ENCODE results near the gene UBASH3B. TPM values are rescaled to one million over a fixed set of nuclear protein-coding genes. Genes with fewer than 3 reads are reported as not detected.

The UBASH3B gene
- total and polyA plus RNA-seq, 7 donors, result 1.4 to 17.5 (median 8.5) TPM

DNA sequence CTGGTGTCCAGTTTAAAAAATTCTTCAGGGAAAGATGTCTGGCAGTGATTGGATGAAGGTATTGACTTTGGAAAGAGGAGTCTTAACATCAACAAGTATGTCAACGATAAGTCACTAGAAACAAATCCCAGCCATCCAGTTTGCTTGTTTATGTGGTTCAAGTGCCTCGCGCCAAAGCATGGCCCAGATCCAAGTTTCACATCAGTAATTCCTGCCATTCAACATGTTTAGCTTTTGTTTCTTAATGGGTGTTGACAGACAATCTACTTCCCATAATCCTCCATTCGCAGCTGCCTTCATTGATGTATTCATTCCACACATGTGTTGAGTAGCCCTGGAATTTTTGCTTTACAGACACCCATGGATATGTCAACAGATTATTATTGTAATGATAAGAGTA is 77.8 kb downstream of the UBASH3B start:
- WGBS, 3 donors, result 48 to 68% (median 55%) methylated on average over 4 of the region's 4 CpGs
- Histone ChIP-seq H3K4me1 (no peaks in the 10 kb centered on the region), H3K27ac (no peak overlapping the region), H3K36me3 (ENCODE audit: insufficient read depth in 1 of 2, low read depth in 1 of 2) (no peaks in the 10 kb centered on the region), H3K9me3 (no peaks in the 10 kb centered on the region), H3K4me3 (no peak overlapping the region), H3K27me3 (ENCODE audit: insufficient read depth in 3 of 3, low read length in 2 of 3) (peaks cover 0 to 3% (median 1%) of the 10 kb centered on the region in 3 donors)
- ATAC-seq (no peak), DNase-seq (peak in 1 of 2 donors; percentile 22)
- intact Hi-C loops (cut with DNase I), result no loop called here
- TF ChIP-seq, protein P1, sequence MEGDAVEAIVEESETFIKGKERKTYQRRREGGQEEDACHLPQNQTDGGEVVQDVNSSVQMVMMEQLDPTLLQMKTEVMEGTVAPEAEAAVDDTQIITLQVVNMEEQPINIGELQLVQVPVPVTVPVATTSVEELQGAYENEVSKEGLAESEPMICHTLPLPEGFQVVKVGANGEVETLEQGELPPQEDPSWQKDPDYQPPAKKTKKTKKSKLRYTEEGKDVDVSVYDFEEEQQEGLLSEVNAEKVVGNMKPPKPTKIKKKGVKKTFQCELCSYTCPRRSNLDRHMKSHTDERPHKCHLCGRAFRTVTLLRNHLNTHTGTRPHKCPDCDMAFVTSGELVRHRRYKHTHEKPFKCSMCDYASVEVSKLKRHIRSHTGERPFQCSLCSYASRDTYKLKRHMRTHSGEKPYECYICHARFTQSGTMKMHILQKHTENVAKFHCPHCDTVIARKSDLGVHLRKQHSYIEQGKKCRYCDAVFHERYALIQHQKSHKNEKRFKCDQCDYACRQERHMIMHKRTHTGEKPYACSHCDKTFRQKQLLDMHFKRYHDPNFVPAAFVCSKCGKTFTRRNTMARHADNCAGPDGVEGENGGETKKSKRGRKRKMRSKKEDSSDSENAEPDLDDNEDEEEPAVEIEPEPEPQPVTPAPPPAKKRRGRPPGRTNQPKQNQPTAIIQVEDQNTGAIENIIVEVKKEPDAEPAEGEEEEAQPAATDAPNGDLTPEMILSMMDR (IDR thresholded peaks at IDR 0.05), result no peak

DNA sequence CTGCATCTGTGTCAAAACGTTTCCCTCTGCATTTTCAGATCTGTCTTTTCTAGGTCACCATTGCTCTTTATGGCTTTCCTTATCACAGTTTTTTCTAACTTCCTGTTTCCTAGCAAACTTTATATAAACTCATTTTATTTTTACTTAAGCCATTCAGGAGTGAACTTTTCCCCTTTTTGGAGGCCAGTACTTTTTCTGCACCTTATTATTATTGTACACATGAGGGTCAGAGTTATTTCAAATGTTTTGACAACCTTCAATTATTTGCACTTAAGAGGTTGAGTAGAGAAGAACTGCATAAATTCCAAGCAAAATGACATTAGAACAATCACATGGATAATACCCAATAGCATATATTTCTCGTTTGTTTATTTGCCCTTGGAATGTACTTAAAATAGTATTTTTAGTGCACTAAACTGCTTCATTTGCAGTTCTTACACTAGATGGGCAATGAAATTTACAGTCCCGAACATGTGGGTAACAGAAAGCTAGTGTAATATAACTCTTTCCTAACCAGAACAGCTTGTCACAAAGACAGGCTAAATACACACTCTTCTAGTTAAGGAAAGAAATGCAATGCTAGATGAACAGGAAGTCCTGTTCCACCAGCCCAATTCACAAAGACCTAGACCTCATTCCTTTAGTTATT is 79.5 kb downstream of the UBASH3B start:
- Histone ChIP-seq H3K9me3 (no peaks in the 10 kb centered on the region), H3K4me3 (no peak overlapping the region), H3K36me3 (ENCODE audit: insufficient read depth in 1 of 2, low read depth in 1 of 2) (no peaks in the 10 kb centered on the region), H3K27me3 (ENCODE audit: insufficient read depth in 3 of 3, low read length in 2 of 3) (peaks cover 0 to 3% (median 0%) of the 10 kb centered on the region in 3 donors), H3K4me1 (no peaks in the 10 kb centered on the region), H3K27ac (no peak overlapping the region)
- 41 to 46% (median 43%) methylated on average over 3 of the region's 3 CpGs for WGBS, 3 donors
- DNase-seq (no peak), ATAC-seq (no peak)
- intact Hi-C loops (cut with DNase I), result no loop called here
- TF ChIP-seq, protein P1 (IDR thresholded peaks at IDR 0.05), result no peak

DNA sequence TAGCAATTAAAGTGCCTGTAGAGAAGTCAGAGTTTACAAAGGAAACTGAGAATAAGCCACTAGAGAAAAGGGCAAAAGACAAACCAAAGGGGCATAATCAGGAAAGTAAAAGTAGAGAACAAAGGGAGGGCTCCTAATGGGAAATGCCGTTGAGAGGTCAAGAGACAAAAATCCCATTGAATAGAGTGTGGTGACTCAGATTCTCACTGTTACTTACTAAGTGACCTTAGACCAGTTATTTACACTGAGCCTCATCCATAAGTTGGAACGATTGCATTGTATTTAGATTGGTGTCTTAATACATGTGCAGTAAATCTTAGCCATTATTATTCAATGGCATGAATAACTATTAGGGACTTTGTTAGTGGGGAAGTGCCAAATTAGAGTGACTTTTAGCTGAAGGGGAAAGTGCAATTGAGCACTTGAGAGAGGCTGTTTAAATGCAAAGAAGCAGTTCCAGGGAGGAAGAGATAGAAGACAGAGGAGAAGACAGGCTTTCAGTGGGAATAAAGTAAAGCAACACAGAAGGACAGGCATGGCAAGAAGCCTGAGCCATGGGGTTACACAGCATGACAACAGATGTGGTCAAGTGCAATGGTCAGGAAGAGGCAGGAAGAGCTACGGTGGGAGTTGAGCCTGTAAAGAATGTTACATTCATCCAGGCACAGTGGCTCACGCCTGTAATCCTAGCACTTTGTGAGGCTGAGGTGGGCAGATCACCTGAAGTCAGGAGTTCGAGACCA is 82.6 kb downstream of the UBASH3B start:
- H3K4me1 ChIP-seq, result no peaks in the 10 kb centered on the region

DNA sequence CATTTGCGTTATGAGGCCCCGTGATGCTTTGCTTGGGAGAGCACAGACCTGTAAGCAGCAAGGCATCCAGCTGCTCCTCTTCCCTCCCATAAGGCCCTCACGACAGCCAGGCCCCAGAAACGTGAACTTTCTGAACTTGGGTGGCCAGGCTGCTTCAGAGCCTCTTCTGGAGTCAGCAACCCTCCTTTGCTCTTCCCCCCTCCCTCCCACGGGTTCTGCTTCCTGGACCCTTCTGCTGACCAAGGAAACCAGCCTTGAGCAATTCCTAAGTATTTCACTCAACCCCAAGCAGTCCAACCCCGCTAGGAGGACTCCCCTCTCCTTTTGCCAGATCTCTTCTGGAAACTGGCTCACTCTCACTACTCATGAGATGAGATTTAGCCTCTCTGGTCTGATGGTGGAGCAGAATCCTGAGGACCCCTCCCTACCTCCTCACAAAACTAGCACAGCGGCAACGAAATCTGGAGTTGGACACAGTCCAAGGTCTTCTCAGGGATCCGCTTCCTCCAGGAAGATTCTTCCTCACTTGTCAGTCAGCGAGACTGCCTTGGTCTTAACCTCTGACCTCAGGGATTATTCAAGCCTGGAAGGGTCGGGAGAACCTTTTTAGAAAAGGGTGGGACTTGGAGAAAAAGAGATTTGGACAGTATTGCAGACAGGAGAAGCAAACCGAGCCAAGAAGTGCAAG is 86.2 kb downstream of the UBASH3B start:
- no peaks in the 10 kb centered on the region for H3K9me3 ChIP-seq
- H3K36me3 ChIP-seq (ENCODE audit: insufficient read depth in 1 of 2, low read depth in 1 of 2), result no peaks in the 10 kb centered on the region
- TF ChIP-seq, protein P1 (IDR thresholded peaks at IDR 0.05), result no peak
- peak in 3 of 4 donors; percentile 58 to 66 (median 65) for ATAC-seq
- intact Hi-C loops (cut with DNase I), result no loop called here
- H3K27ac ChIP-seq, result peak overlapping the region; percentile 9
- no peaks in the 10 kb centered on the region for H3K27me3 ChIP-seq (ENCODE audit: insufficient read depth in 3 of 3, low read length in 2 of 3)
- peak; percentile 56 to 74 for DNase-seq
- no peaks in the 10 kb centered on the region for H3K4me1 ChIP-seq
- 46 to 54% (median 50%) methylated on average over 12 of the region's 12 CpGs for WGBS, 3 donors
- no peak overlapping the region for H3K4me3 ChIP-seq

More for the DNA sequence above, 82.6 kb downstream of the UBASH3B start:
- no peak for ATAC-seq
- Histone ChIP-seq H3K4me3 (no peak overlapping the region), H3K27ac (no peak overlapping the region), H3K9me3 (no peaks in the 10 kb centered on the region), H3K36me3 (ENCODE audit: insufficient read depth in 1 of 2, low read depth in 1 of 2) (no peaks in the 10 kb centered on the region), H3K27me3 (ENCODE audit: insufficient read depth in 3 of 3, low read length in 2 of 3) (peaks cover 0 to 3% (median 0%) of the 10 kb centered on the region in 3 donors)
- TF ChIP-seq, protein P1 (IDR thresholded peaks at IDR 0.05), result no peak
- no peak for DNase-seq
- intact Hi-C loops (cut with DNase I), result no loop called here
- WGBS, 3 donors, result 61 to 71% (median 68%) methylated on average over 5 of the region's 5 CpGs
